NCI-H1092 (cell line): ENCODE measurements around the gene VPS35L.

Experiments
- DNase-seq: peaks from one replicate; lab custom pipeline; 2025; lab: John Stamatoyannopoulos, UW

VPS35L gene

GRCh38 chr16:19694989-19695388, 139.5 kb downstream of the VPS35L start:
- no peak for DNase-seq

- peak; percentile 90 for DNase-seq
These were observed 140.8 kb downstream of the VPS35L start for GRCh38 chr16:19696328-19696727.

GRCh38 chr16:19696961-19697360, 141.5 kb downstream of the VPS35L start:
- peak; percentile 89 for DNase-seq

DNA sequence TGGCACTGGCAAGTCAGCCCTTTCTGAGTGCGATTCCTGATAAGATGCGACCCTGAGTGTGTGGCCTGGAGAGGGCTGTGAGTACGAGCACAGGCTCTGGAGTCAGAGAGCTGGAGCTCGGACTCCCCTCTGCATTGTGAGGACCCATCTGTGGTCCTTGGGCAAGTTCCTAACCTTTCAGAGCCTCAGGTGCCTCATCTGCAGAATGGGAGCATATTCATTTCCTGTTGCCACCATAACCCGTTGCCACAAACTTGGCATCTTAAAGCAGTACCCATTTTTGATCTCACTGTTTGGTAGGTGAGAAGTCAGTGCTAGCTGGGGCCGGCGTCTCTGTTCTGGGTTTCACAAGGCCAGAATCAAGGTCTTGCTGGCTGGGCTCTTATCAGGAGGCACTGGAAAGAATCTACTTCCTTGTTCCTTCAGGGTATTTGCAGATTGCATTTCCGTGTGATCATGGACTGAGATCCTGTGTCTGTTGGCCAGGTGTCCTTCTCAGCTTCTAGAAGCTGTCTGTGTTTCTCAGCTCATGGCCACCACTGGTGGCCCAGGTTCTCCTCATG, 142.3 kb downstream of the VPS35L start:
- no peak for DNase-seq

DNA sequence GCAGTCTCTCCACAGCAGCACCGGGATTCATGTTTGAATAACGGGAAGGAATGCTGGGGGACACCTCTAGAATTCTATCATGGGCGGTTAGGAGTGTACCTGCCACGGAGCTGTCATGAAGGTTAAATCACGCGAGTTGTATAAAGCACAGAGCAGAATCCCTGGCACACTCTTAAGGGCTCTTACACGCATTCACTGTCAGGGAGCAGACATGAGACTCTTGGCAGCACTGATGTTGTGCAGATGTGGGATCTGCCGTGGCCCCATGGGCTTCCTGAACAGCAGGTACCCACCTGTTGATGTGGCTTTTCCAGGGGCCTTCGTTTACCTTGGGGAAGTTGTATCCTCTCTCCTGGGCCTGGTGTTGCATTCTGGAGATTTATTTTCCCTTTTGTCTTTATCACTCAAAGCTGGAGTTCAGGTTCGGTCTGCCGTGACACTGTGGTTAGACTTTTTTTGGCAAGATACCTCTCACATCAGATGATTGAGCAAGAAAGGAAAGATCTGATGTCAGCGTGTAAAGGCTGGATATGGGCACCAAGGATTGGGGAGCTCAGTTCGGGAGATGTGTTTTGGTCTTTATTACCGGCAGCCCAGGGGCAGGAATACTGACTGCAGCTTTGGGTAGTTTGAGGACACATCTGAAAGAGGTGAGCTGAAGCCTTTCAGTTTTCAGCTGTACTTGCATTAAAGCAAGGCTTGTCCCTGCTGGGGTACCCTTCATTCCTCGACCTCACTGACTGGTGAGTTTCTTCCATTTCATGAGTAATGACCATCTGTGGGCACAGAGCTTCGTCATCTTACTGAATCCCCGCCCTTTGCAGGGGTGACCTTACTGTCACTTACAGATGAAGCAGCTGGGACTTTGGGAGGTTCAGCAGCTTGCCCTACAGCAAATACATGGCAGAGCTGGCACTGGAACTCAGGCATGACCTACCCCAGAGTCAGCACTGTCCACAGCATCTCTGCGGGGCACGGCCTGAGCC, 143.3 kb downstream of the VPS35L start:
- DNase-seq = no peak

- DNase-seq = no peak
These were observed 144.0 kb downstream of the VPS35L start for GRCh38 chr16:19699472-19699871.

DNA sequence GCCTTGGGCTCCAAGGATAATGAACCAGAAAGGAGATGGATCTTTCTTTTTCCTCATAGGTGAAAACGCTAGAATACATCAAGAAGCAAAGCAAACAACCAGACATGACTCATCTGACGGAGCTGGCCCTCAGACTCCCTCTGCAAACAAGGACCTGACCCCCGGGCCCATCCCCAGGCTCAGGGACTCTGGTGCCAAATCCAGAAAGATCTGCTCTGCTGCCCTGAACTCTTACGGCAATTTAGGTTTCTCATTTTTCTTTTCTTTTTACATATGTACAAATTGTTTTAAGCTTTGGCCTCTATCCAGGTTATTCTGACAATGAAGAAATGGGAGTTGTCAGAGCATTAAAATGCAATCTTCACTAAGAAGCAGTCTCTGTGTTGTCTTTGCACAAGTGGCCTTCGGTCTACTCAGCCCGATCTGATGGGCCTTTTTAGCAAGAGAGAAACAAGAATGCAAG, 144.8 kb downstream of the VPS35L start:
- DNase-seq = peak; percentile 15

GRCh38 chr16:19701091-19701490, 145.6 kb downstream of the VPS35L start:
- DNase-seq = no peak

- DNase-seq = no peak
These were observed 147.8 kb downstream of the VPS35L start for GRCh38 chr16:19703172-19703889.

DNA sequence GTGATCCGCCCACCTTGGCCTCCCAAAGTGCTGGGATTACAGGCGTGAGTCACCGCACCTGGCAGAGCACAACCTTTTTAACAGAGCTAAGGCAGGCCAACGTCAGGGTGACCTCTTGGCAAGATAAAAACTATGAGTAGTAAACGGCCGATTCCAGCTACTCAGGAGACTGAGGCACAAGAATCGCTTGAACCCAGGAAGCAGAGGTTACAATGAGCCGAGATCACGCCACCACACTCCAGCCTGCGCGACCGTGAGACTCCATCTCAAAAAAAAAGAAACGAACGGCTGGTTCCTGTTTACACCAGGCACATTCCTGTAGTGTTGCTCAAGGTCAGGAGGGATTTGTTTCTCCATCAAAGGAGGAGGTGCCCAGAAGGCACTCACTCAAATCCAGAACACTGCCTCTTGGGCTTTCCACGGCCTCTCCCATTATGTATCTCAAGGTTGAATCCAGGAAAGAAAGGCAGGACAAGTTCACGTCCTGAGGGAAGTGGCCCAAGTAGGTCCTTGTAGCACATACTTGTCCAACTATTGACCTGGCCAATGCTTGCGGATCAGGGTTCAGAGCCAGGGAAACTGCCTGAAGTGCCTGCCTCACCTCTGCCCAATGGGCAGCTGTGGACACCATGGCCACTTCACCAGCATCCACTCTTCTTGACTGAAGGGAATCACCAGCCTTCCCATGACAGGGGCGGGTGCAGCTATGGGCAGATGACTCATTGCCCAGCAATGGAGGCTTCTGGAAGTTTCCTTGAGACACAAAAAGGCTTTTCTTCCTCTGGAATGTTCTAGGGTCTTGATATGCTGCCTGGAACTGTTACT, 149.0 kb downstream of the VPS35L start:
- DNase-seq = no peak

DNA sequence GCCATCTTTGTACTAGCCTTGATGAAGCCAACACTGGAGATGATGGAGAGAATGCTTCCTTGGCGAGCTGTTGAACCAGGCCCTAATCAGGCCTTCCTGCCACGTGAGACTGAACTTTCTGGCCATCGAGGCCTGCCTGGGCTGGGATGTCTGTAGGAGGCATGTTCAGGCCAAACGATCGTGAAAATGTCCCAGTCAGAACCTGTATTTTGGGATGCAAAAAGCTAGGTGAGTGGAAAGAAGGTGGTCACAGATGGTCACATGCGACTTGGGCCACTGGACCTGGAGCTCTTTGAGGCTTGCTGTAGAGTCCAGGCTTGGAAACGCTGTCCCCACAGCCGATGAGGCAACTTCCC, 149.6 kb downstream of the VPS35L start:
- DNase-seq = no peak

GRCh38 chr16:19705843-19706242, 150.3 kb downstream of the VPS35L start:
- DNase-seq = no peak

GRCh38 chr16:19706846-19707245, 151.3 kb downstream of the VPS35L start:
- DNase-seq = no peak

DNA sequence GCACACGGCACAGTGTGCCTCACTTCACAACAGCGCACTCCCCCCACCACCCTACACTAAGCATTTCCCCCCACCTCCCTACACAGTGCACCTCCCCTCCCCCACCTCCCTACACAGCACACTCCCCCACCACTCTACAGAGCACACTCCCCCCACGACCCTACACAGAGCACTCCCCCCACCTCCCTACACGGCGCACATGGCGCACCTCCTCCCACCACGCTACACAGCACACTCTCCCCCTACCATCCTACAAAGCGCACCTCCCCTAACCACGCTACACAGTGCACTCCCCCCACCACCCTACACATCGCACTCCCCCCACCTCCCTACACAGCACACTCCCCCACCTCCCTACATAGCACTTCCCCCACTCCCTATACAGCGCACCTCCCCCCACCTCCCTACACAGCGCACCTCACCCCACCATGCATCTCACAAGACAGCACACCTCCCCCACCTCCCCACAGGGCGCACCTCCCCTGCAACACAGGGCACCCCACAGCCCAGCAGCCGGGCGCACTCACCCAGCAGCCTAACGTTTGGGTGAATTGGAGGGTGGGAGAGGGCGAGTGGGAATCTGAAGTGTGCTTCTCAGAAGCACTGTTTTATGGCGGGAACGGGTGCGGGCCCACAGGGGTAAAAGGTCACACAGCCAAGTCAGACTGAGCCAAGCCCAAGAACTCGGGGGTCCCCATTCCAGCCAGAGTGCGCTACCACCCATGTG, 152.2 kb downstream of the VPS35L start:
- DNase-seq = no peak

GRCh38 chr16:19708296-19709205, 153.0 kb downstream of the VPS35L start:
- DNase-seq = no peak

DNA sequence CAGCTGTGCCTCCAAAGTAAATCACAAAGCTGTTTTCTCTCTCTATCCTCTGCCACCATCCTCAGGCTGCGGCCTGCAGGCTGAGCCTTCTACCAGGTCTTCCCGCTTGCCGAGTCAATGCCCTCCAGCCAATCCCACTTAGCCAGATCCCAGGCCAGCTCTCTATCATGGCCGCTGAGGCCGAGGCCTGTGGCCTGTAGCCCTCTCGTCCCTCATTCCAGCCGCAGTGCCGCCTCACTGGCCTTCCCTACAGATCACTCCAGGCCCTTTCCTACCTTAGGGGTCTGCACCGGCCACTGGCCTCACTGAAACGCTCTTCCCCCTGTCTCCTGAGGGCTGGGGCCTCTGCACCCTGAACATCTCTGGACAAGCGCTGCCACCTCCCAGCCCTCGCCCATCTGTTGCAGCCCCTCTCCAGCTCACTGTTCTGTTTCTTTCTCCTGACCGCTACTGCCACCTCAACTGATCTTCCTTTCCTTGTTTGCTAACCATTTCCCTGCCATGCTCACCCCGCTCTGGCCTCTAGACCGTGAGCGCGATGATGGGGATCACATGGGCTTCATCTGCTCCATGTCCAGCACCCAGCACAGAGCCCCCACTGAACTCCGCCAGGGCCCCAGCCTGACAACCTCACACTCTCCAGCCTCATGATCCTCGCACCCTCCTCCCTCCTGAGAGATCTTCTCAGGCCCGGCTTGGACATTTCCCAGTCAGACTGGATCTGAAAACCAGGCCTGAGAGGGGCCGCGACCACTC, 154.1 kb downstream of the VPS35L start:
- DNase-seq = no peak

DNA sequence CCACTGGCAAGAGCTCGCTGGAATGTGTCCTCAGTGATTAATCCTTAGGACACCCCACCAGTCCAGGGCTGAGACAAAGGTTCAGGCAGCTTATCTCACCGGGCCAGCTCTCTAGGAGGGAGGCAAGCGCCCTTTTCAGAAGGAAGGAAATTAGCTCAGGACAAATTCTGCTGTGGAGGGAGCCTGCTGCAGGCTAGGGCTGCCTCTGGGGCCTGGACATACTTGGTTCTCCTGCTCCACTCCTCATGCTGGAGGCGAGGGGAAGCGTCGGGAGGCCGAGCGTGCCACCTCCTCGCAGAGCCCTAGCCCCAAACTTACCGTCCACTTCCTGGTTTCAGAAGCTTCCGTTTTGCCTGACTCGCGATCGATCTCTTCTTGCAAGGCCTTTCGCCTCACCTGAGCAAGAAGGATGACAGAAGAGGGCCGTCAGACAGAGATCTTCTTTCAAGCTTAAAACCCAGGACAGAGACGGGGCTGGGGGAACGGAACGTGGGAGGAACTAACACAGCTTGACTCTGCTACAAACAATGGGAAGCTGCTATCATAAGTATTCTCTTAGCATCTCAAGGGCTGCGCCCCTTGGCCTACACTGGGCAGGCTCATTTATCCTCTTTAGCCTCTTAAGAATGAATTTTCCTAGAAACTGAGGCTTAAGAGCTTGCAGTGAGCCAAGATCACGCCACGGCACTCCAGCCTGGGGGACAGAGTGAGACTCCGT, 154.8 kb downstream of the VPS35L start:
- no peak for DNase-seq

DNA sequence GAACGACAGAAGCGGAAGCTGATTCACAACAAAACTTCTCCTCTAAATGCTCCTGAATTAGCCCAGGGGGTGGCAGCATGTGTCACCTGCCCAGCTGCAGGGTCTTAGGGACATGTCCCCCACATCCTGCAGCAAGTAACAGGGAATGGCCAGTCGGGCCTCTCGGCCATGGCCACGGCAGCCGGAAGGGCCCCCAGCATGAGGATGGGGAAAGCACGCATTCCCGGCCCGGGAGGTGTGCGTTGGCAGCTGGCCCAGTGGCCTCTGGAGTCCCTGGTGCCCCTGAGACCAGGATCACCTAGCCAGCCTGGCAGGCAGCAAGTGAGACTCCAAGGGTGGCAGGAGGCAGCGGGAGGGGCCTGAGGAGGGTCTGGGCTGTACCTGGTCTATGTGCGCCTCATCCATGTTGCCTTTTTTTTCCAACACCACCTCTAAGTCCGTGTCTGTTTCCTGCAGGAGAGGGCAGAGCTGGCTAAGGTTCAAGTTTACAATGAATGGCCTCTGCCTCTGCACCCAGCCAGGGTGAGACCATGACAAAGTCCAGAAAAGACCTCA, 155.6 kb downstream of the VPS35L start:
- no peak for DNase-seq
